ENCODE measurements around the gene SMNDC1. TPM values are rescaled to one million over a fixed set of nuclear protein-coding genes. Genes with fewer than 3 reads are reported as not detected.

SMNDC1 gene
- total RNA-seq, 1 experiment from 2014 or later = 26.9 TPM

- TF ChIP-seq EZH2 (IDR thresholded peaks at IDR 0.05; ENCODE audit: low read depth) = no peak
- TF ChIP-seq CTCF (conservative IDR thresholded peaks at IDR 0.05) = no peak
- no peak for DNase-seq
- 0 out of 2 replicates have a peak, but pooled peaks cover 2% of the 10 kb centered on the region for H4K20me1 ChIP-seq (ENCODE audit: insufficient read depth)
- no peak overlapping the region for H3K27ac ChIP-seq
- no peak overlapping the region for H2AFZ ChIP-seq
- no peak overlapping the region for H3K4me3 ChIP-seq
- CTCF ChIA-PET = no interaction called here
- H3K27me3 ChIP-seq (ENCODE audit: insufficient read depth, low read depth) = no peaks in the 10 kb centered on the region
- no peaks in the 10 kb centered on the region for H3K9me2 ChIP-seq (ENCODE audit: insufficient read depth)
- no peaks in the 10 kb centered on the region for H3K36me3 ChIP-seq (ENCODE audit: low read depth)
- no peaks in the 10 kb centered on the region for H3K79me2 ChIP-seq (ENCODE audit: low read depth)
- no peaks in the 10 kb centered on the region for H3K4me1 ChIP-seq (replicated peaks; ENCODE audit: insufficient read depth)
- no peaks in the 10 kb centered on the region for H3K9me3 ChIP-seq (ENCODE audit: insufficient read depth, low read depth)
- no peak overlapping the region for H3K4me2 ChIP-seq
- POLR2A ChIA-PET (ENCODE audit: unreplicated experiment) = no interaction called here
- no peaks in the 10 kb centered on the region for H3F3A ChIP-seq (ENCODE audit: insufficient read depth, low read depth)
- BruUV-seq (replicated peaks) = no TSS peak
- intact Hi-C loops (cut with micrococcal nuclease; ENCODE audit: unreplicated experiment) = no loop called here
Observed at GRCh38 chr10:110241407-110241806, 63.3 kb downstream of the SMNDC1 start.

Other genes starting within 250 kb of the SMNDC1 start
- gene MXI1, start 97.3 kb downstream of the SMNDC1 start, total RNA-seq (2021) = 25.8 and 25.9 TPM in 2 replicates
- 14.2 and 19.0 TPM in 2 replicates for gene DUSP5, start 193.0 kb upstream of the SMNDC1 start, total RNA-seq (2021)

Data from PC-9 (cell line).